Uterus (tissue), 4 donors: Measurements from ENCODE around the gene PSAPL1. TPM values are rescaled to one million over a fixed set of nuclear protein-coding genes. Genes with fewer than 3 reads are reported as not detected.
A peak's percentile ranks its signal among the peaks of the same experiment; 100 is the strongest.

Experiments
- DNase-seq, 2 donors: peaks; one replicate each; pipeline ENCODE4 v3.0.0-alpha.2; 2019 to 2020
- H3K27ac ChIP-seq, 2 donors: fragments of 200-600 bp; sonication (generic); 1 replicate in 1 of 2; 2 replicates in 1 of 2; pipeline ENCODE4 v1.5.1; 2016 to 2018
- H3K27me3 ChIP-seq, 2 donors: fragments of 200-600 bp; sonication (generic); one replicate each; pipeline ENCODE4 v1.5.1; 2018 to 2019; ENCODE audit warnings: control low read depth in 1 of 2
- H3K36me3 ChIP-seq, 2 donors: fragments of 200-600 bp; sonication (generic); one replicate each; pipeline ENCODE4 v1.5.1; 2019; ENCODE audit warnings: control low read depth in 1 of 2
- H3K4me1 ChIP-seq, 2 donors: fragments of 200-600 bp; sonication (generic); one replicate each; pipeline ENCODE4 v1.5.1; 2018 to 2019; ENCODE audit warnings: control low read depth in 1 of 2
- H3K4me3 ChIP-seq, 2 donors: fragments of 200-600 bp; sonication (generic); 1 replicate in 1 of 2; 2 replicates in 1 of 2; pipeline ENCODE4 v1.5.1; 2018 to 2019; ENCODE audit warnings: mild to moderate bottlenecking in 1 of 2
- H3K9me3 ChIP-seq, 2 donors: fragments of 200-600 bp; sonication (generic); one replicate each; pipeline ENCODE4 v1.5.1; 2019; ENCODE audit warnings: control low read depth in 1 of 2
- CTCF ChIP-seq, 4 experiments: fragments of 200-600 bp in 2 of 4; fragments of 450-650 bp in 2 of 4; sonication (generic) in 2 of 4; IDR thresholded peaks; one replicate each; pipeline ENCODE4 v1.5.1; 2016 to 2019; ENCODE audit warnings: antibody characterized with exemption in 4 of 4, mild to moderate bottlenecking in 2 of 4, moderate library complexity in 1 of 4
- POLR2A ChIP-seq, 2 donors: fragments of 450-650 bp; IDR thresholded peaks; one replicate each; pipeline ENCODE4 v1.6.1; 2016; ENCODE audit warnings: antibody characterized with exemption in 2 of 2, mild to moderate bottlenecking in 1 of 2, moderate library complexity in 1 of 2
- intact Hi-C: fragments of 100-400 bp; cut with DNase I; formaldehyde crosslinking; loops from one replicate; pipeline ENCODE4 v1.15.1; 2023; ENCODE audit warnings: low total_unique reads
- total RNA-seq, 4 donors: library from RNA; depleted of rRNA in 3 of 4; stranded (reverse); fragments of >200 nt in 3 of 4; gene quantifications; one replicate each; pipeline versions ENCODE4 v1.1.0 to v1.2.4, GENCODE V29; 2014 to 2023
- donor health status: DM: yes; HTN: yes; CAD: no.

The PSAPL1 gene
- total RNA-seq, 4 donors from 2014 or later: not detected

- DNase-seq: peak in 1 of 2 donors; percentile 5
- Histone ChIP-seq H3K27ac (no peak overlapping the region), H3K4me1 (no peaks in the 10 kb centered on the region), H3K36me3 (no peaks in the 10 kb centered on the region), H3K9me3 (no peaks in the 10 kb centered on the region), H3K27me3 (no peaks in the 10 kb centered on the region), H3K4me3 (no peak overlapping the region)
- TF ChIP-seq POLR2A (IDR thresholded peaks at IDR 0.05) (no peak), CTCF (IDR thresholded peaks at IDR 0.05) (no peak)
- intact Hi-C loops: no loop called here
Measured at GRCh38 chr4:7417639-7418038, 17.1 kb downstream of the PSAPL1 start.

- H3K27ac ChIP-seq: no peak overlapping the region
- no peaks in the 10 kb centered on the region for H3K4me1 ChIP-seq
- no peak overlapping the region for H3K4me3 ChIP-seq
- TF ChIP-seq POLR2A (IDR thresholded peaks at IDR 0.05): no peak
- no peak for TF ChIP-seq CTCF (IDR thresholded peaks at IDR 0.05)
- no peaks in the 10 kb centered on the region for H3K27me3 ChIP-seq
- peak in 1 of 2 donors; percentile 4 for DNase-seq
- intact Hi-C loops: no loop called here
- H3K36me3 ChIP-seq: no peaks in the 10 kb centered on the region
- no peaks in the 10 kb centered on the region for H3K9me3 ChIP-seq
Measured at GRCh38 chr4:7416745-7417432, 17.8 kb downstream of the PSAPL1 start.

- no peak overlapping the region for H3K27ac ChIP-seq
- H3K4me3 ChIP-seq: no peak overlapping the region
- intact Hi-C loops: no loop called here
- no peaks in the 10 kb centered on the region for H3K36me3 ChIP-seq
- TF ChIP-seq CTCF (IDR thresholded peaks at IDR 0.05): no peak
- no peak for TF ChIP-seq POLR2A (IDR thresholded peaks at IDR 0.05)
- DNase-seq: peak in 1 of 2 donors; percentile 8
- H3K4me1 ChIP-seq: no peaks in the 10 kb centered on the region
- H3K27me3 ChIP-seq: no peaks in the 10 kb centered on the region
- H3K9me3 ChIP-seq: no peaks in the 10 kb centered on the region
Measured at GRCh38 chr4:7415927-7416686, 18.6 kb downstream of the PSAPL1 start.

GRCh38 chr4:7414736-7415510, 19.8 kb downstream of the PSAPL1 start:
- Histone ChIP-seq H3K4me3 (no peak overlapping the region), H3K27me3 (no peaks in the 10 kb centered on the region), H3K9me3 (no peaks in the 10 kb centered on the region), H3K4me1 (no peaks in the 10 kb centered on the region), H3K36me3 (no peaks in the 10 kb centered on the region), H3K27ac (no peak overlapping the region)
- TF ChIP-seq CTCF (IDR thresholded peaks at IDR 0.05) (no peak), POLR2A (IDR thresholded peaks at IDR 0.05) (no peak)
- peak in 1 of 2 donors; percentile 3 for DNase-seq
- intact Hi-C loops: no loop called here
